GM21447 (cell line): ENCODE results near the gene ADTRP.

Source experiments
- ATAC-seq: cut with Tn5 transposase; IDR thresholded peaks from one replicate; pipeline ENCODE4 v1.9.1; 2021; ENCODE audit not compliant: unreplicated experiment

Gene ADTRP

GRCh38 chr6:11727998-11728961, 50.3 kb downstream of the ADTRP start:
- no peak for ATAC-seq

GRCh38 chr6:11727346-11727997, 51.1 kb downstream of the ADTRP start:
- ATAC-seq, result no peak

- no peak for ATAC-seq
These were observed 54.3 kb downstream of the ADTRP start for GRCh38 chr6:11724286-11724685.

- peak; percentile 45 for ATAC-seq
These were observed 55.6 kb downstream of the ADTRP start for GRCh38 chr6:11722805-11723631.

GRCh38 chr6:11722220-11722619, 56.4 kb downstream of the ADTRP start:
- no peak for ATAC-seq

- ATAC-seq, result no peak
These were observed 60.1 kb downstream of the ADTRP start for GRCh38 chr6:11718463-11718862.

GRCh38 chr6:11718031-11718430, 60.6 kb downstream of the ADTRP start:
- no peak for ATAC-seq

- ATAC-seq, result no peak
These were observed 63.8 kb downstream of the ADTRP start for GRCh38 chr6:11714798-11715285.

- peak; percentile 54 for ATAC-seq
These were observed 64.3 kb downstream of the ADTRP start for GRCh38 chr6:11714116-11714797.

- no peak for ATAC-seq
These were observed 65.8 kb downstream of the ADTRP start for GRCh38 chr6:11712760-11713159.

- no peak for ATAC-seq
These were observed 66.5 kb downstream of the ADTRP start for GRCh38 chr6:11711984-11712711.

- peak; percentile 45 for ATAC-seq
These were observed 67.3 kb downstream of the ADTRP start for GRCh38 chr6:11711003-11711983.

GRCh38 chr6:11710311-11710761, 68.3 kb downstream of the ADTRP start:
- ATAC-seq, result no peak

- no peak for ATAC-seq
These were observed 72.4 kb downstream of the ADTRP start for GRCh38 chr6:11706171-11706570.

GRCh38 chr6:11705483-11705882, 73.1 kb downstream of the ADTRP start:
- ATAC-seq, result no peak

- ATAC-seq, result no peak
These were observed 73.5 kb downstream of the ADTRP start for GRCh38 chr6:11705069-11705468.

- ATAC-seq, result no peak
These were observed 74.9 kb downstream of the ADTRP start for GRCh38 chr6:11703725-11704124.

GRCh38 chr6:11702500-11703130, 76.0 kb downstream of the ADTRP start:
- ATAC-seq, result no peak
